CD14-positive monocyte (primary cell): ENCODE data around the gene SPATA12. TPM values are rescaled to one million over a fixed set of nuclear protein-coding genes. Genes with fewer than 3 reads are reported as not detected.
A peak's percentile ranks its signal among the peaks of the same experiment; 100 is the strongest.

Experiments
- DNase-seq, 3 donors: peaks; one replicate each; pipeline ENCODE4 v3.0.0-alpha.2; 2011 to 2022
- H2AFZ ChIP-seq: 2 replicates; pipeline ENCODE4 v1.6.0; 2012; ENCODE audit warnings: mild to moderate bottlenecking, low read depth, low read length, inconsistent platforms; ENCODE audit not compliant: insufficient read depth, poor library complexity, severe bottlenecking
- H3K27ac ChIP-seq, 2 donors: 1 replicate in 1 of 2; 2 replicates in 1 of 2; pipeline ENCODE4 v1.5.1; 2012 to 2013; ENCODE audit warnings: low read length in 2 of 2, control low read depth in 1 of 2, inconsistent platforms in 1 of 2, low read depth in 1 of 2, mild to moderate bottlenecking in 1 of 2
- H3K27me3 ChIP-seq, 2 donors: one replicate each; pipeline versions ENCODE4 v1.6.0 to v1.6.1; 2011 to 2013; ENCODE audit warnings: low read length in 2 of 2; ENCODE audit not compliant: control insufficient read depth in 2 of 2, insufficient read depth in 2 of 2
- H3K36me3 ChIP-seq, 2 donors: replicated peaks in 1 of 2; 1 replicate in 1 of 2; 2 replicates in 1 of 2; pipeline versions ENCODE4 v1.5.1 to v1.6.1; 2012 to 2013; ENCODE audit warnings: low read length in 2 of 2, control low read depth in 1 of 2, inconsistent platforms in 1 of 2, mild to moderate bottlenecking in 1 of 2; ENCODE audit not compliant: insufficient read depth in 2 of 2, control insufficient read depth in 1 of 2
- H3K4me1 ChIP-seq, 2 donors: 1 replicate in 1 of 2; 2 replicates in 1 of 2; pipeline versions ENCODE4 v1.5.1 to v1.6.1; 2012 to 2013; ENCODE audit warnings: low read length in 2 of 2, control low read depth in 1 of 2, inconsistent platforms in 1 of 2, mild to moderate bottlenecking in 1 of 2, moderate library complexity in 1 of 2; ENCODE audit not compliant: insufficient read depth in 2 of 2, control insufficient read depth in 1 of 2
- H3K4me2 ChIP-seq: replicated peaks from 2 replicates; pipeline ENCODE3; 2012; ENCODE audit warnings: low read length, moderate library complexity, mild to moderate bottlenecking; ENCODE audit not compliant: poor library complexity, severe bottlenecking; ENCODE audit errors: extremely low read depth
- H3K4me3 ChIP-seq, 3 experiments: fragments of 200-600 bp in 1 of 3; sonication (generic) in 1 of 3; replicated peaks in 1 of 3; 1 replicate in 2 of 3; 2 replicates in 1 of 3; pipeline ENCODE4 v1.5.1; 2011 to 2013; ENCODE audit warnings: low read length in 3 of 3, mild to moderate bottlenecking in 3 of 3, control low read depth in 2 of 3, low read depth in 2 of 3, inconsistent platforms in 1 of 3, moderate library complexity in 1 of 3
- H3K79me2 ChIP-seq: 2 replicates; pipeline ENCODE4 v1.6.0; 2012; ENCODE audit warnings: mild to moderate bottlenecking, control low read depth, inconsistent platforms, low read length, moderate library complexity; ENCODE audit not compliant: insufficient read depth
- H3K9ac ChIP-seq: 2 replicates; pipeline ENCODE4 v1.6.0; 2017; ENCODE audit warnings: low read length, mild to moderate bottlenecking; ENCODE audit not compliant: insufficient read depth, poor library complexity, severe bottlenecking
- H3K9me3 ChIP-seq, 2 donors: replicated peaks in 1 of 2; 1 replicate in 1 of 2; 2 replicates in 1 of 2; pipeline versions ENCODE4 v1.5.1 to v1.6.1; 2012 to 2013; ENCODE audit warnings: low read length in 2 of 2, control low read depth in 1 of 2; ENCODE audit not compliant: control insufficient read depth in 1 of 2, insufficient read depth in 1 of 2
- H4K20me1 ChIP-seq: 2 replicates; pipeline ENCODE4 v1.6.0; 2012; ENCODE audit warnings: mild to moderate bottlenecking, low read length, control low read depth, moderate library complexity; ENCODE audit not compliant: insufficient read depth
- H3K27ac Mint-ChIP-seq, 7 donors: one replicate each; pipeline ENCODE4 v1.8.0; 2020; ENCODE audit warnings: mild to moderate bottlenecking in 7 of 7, mixed read lengths in 7 of 7, moderate library complexity in 6 of 7, inconsistent platforms in 2 of 7
- H3K27me3 Mint-ChIP-seq, 3 donors: one replicate each; pipeline ENCODE4 v1.8.0; 2021 to 2022; ENCODE audit warnings: low read depth in 3 of 3, mild to moderate bottlenecking in 3 of 3, mixed read lengths in 3 of 3, moderate library complexity in 3 of 3, inconsistent platforms in 1 of 3
- H3K36me3 Mint-ChIP-seq, 2 donors: one replicate each; pipeline ENCODE4 v1.8.0; 2020; ENCODE audit warnings: mixed read lengths in 2 of 2, inconsistent platforms in 1 of 2, mild to moderate bottlenecking in 1 of 2
- H3K4me1 Mint-ChIP-seq: one replicate; pipeline ENCODE4 v1.8.0; 2020; ENCODE audit warnings: mild to moderate bottlenecking, mixed read lengths
- H3K4me3 Mint-ChIP-seq, 2 donors: one replicate each; pipeline ENCODE4 v1.8.0; 2020; ENCODE audit warnings: mild to moderate bottlenecking in 2 of 2, mixed read lengths in 2 of 2, moderate library complexity in 1 of 2
- H3K9me3 Mint-ChIP-seq, 7 donors: one replicate each; pipeline ENCODE4 v1.8.0; 2020 to 2022; ENCODE audit warnings: mixed read lengths in 7 of 7, mild to moderate bottlenecking in 6 of 7, moderate library complexity in 6 of 7, inconsistent platforms in 2 of 7
- WGBS: methylation state at CpG from one replicate; pipeline ENCODE4 v1.1.5; 2013; ENCODE audit warnings: missing lambda C conversion rate; ENCODE audit not compliant: insufficient coverage; 5-methylcytosine and 5-hydroxymethylcytosine counted together
- intact Hi-C, 2 donors: fragments of 100-400 bp; cut with micrococcal nuclease; formaldehyde crosslinking; loops; one replicate each; pipeline versions ENCODE4 v1.15.0 to v1.15.1; 2023
- polyA plus RNA-seq, 3 donors: library from polyadenylated mRNA; depleted of rRNA in 1 of 3; unstranded in 2 of 3; stranded (reverse) in 1 of 3; fragments of 300-500 nt in 2 of 3; fragments of >200 nt in 1 of 3; fragmentation: Illumina TruSeq in 2 of 3; gene quantifications; 1 replicate in 2 of 3; 2 replicates in 1 of 3; pipeline ENCODE4 v1.2.3, GENCODE V29; 2012 to 2021
- TF ChIP-seq, protein P1 (sequence below): fragments of 200-600 bp; IDR thresholded peaks from one replicate; pipeline ENCODE4 v1.8.0; 2022; ENCODE audit warnings: antibody characterized with exemption, mild to moderate bottlenecking

The SPATA12 gene
- polyA plus RNA-seq, 3 donors, result 0.07 to 0.16 (median 0.10) TPM

DNA sequence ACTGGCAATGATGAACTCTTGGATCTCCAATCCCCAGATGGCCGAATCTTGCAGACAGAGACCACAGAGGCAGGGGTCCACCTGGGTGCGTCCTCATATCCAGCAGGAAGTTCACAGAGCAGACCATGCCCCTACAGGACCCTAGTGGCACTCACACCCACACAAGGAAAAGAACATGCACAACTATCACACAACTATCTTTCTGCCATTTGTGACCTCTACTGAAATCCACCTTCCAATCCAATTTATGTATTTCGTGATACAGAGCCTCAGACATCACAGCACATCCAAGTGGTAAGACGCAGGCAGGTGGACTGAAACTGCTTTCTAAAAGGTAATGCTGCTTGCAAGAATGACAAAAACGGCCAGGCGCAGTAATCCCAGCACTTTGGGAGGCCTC lies 44.6 kb upstream of the SPATA12 start:
- Histone ChIP-seq H4K20me1 (no peaks in the 10 kb centered on the region), H3K4me2 (no peak overlapping the region), H2AFZ (no peak overlapping the region), H3K36me3 (no peaks in the 10 kb centered on the region), H3K4me3 (no peak overlapping the region), H3K27ac (no peak overlapping the region), H3K27me3 (no peaks in the 10 kb centered on the region), H3K9me3 (peaks cover 0 to 4% of the 10 kb centered on the region in 2 donors), H3K79me2 (no peaks in the 10 kb centered on the region), H3K4me1 (no peaks in the 10 kb centered on the region), H3K9ac (no peak overlapping the region)
- Mint-ChIP-seq H3K36me3 (no peaks in the 10 kb centered on the region), H3K9me3 (peaks cover 0 to 11% (median 10%) of the 10 kb centered on the region in 7 donors), H3K4me1 (peaks cover 9% of the 10 kb centered on the region), H3K27me3 (peaks cover 0 to 2% (median 0%) of the 10 kb centered on the region in 3 donors), H3K4me3 (no peak overlapping the region), H3K27ac (peak overlapping the region in 1 of 7 donors; percentile 36)
- no peak for DNase-seq
- TF ChIP-seq, protein P1, sequence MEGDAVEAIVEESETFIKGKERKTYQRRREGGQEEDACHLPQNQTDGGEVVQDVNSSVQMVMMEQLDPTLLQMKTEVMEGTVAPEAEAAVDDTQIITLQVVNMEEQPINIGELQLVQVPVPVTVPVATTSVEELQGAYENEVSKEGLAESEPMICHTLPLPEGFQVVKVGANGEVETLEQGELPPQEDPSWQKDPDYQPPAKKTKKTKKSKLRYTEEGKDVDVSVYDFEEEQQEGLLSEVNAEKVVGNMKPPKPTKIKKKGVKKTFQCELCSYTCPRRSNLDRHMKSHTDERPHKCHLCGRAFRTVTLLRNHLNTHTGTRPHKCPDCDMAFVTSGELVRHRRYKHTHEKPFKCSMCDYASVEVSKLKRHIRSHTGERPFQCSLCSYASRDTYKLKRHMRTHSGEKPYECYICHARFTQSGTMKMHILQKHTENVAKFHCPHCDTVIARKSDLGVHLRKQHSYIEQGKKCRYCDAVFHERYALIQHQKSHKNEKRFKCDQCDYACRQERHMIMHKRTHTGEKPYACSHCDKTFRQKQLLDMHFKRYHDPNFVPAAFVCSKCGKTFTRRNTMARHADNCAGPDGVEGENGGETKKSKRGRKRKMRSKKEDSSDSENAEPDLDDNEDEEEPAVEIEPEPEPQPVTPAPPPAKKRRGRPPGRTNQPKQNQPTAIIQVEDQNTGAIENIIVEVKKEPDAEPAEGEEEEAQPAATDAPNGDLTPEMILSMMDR, result no peak
- 97% methylated on average over 6 of the region's 6 CpGs for WGBS
- intact Hi-C loops, result no loop called here

DNA sequence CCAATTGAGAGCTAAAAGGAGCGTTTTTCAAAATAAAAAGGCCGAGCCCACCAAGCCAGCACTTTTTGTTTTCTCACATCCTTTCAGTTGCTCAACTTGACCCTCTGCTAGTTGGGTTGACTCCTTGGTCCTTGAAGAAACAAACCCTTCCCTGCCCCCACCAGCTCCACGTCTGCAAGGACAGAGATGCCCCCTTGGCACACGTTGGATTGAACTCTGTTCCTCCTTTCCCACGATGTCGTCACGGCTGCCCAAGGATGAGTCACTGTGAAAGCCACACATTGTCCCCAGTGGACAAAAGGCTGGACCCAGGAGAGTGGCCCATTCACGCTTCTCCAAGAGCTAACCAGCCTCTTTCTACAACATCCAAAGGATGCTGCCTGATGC lies 43.0 kb upstream of the SPATA12 start:
- no peaks in the 10 kb centered on the region for H3K27me3 ChIP-seq
- H3K27me3 Mint-ChIP-seq, result peaks cover 0 to 2% (median 0%) of the 10 kb centered on the region in 3 donors

More for the DNA sequence above, 43.0 kb upstream of the SPATA12 start:
- peak; percentile 48 to 75 (median 51) for DNase-seq
- Histone ChIP-seq H3K4me1 (no peaks in the 10 kb centered on the region), H3K9me3 (peaks cover 0 to 4% of the 10 kb centered on the region in 2 donors), H3K4me2 (no peak overlapping the region), H4K20me1 (no peaks in the 10 kb centered on the region), H3K79me2 (no peaks in the 10 kb centered on the region), H3K9ac (no peak overlapping the region), H3K4me3 (no peak overlapping the region), H3K36me3 (no peaks in the 10 kb centered on the region), H3K27ac (no peak overlapping the region), H2AFZ (no peak overlapping the region)
- Mint-ChIP-seq H3K4me3 (no peak overlapping the region), H3K27ac (no peak overlapping the region), H3K36me3 (no peaks in the 10 kb centered on the region), H3K4me1 (peaks cover 9% of the 10 kb centered on the region), H3K9me3 (peaks cover 0 to 11% (median 10%) of the 10 kb centered on the region in 7 donors)
- intact Hi-C loops, result no loop called here
- TF ChIP-seq, protein P1, result no peak
- 17% methylated on average over 6 of the region's 8 CpGs for WGBS
